HepG2 (cell line): ENCODE measurements around the gene CFAP43. TPM values are rescaled to one million over a fixed set of nuclear protein-coding genes. Genes with fewer than 3 reads are reported as not detected.
A peak's percentile ranks its signal among the peaks of the same experiment; 100 is the strongest.

Experiments
- ASH2L ChIP-seq: fragments of 300-600, 200-600 bp; sonication (generic); IDR thresholded peaks from 2 replicates; pipeline ENCODE4 v1.7.0; 2017; ENCODE audit warnings: low read depth, mild to moderate bottlenecking, moderate library complexity, mixed read lengths, low read length; ENCODE audit not compliant: insufficient read length
- FLYWCH1 ChIP-seq: sonication (generic); formaldehyde crosslinking; IDR thresholded peaks from 2 replicates; pipeline ENCODE4 v1.8.1; 2023; ENCODE audit warnings: mild to moderate bottlenecking, missing genetic modification reagents
- GFI1 ChIP-seq: sonication (generic); formaldehyde crosslinking; IDR thresholded peaks from 2 replicates; pipeline ENCODE4 v1.5.0; 2020; ENCODE audit warnings: missing genetic modification reagents, mild to moderate bottlenecking, borderline replicate concordance
- KDM3A ChIP-seq: IDR thresholded peaks from 2 replicates; pipeline ENCODE4 v1.6.1; 2018; ENCODE audit warnings: low read depth, missing compliant biosample characterization
- MXD4 ChIP-seq: IDR thresholded peaks from 2 replicates; pipeline ENCODE4 v1.6.1; 2016; ENCODE audit warnings: mild to moderate bottlenecking, missing biosample characterization, missing genetic modification reagents
- NFKBIZ ChIP-seq: IDR thresholded peaks from 2 replicates; pipeline ENCODE4 v1.6.1; 2018; ENCODE audit warnings: missing genetic modification reagents, missing compliant biosample characterization
- NR2F2 ChIP-seq: IDR thresholded peaks from 2 replicates; pipeline ENCODE4 v1.6.1; 2012; ENCODE audit warnings: low read depth, inconsistent platforms, borderline replicate concordance
- PHF8 ChIP-seq: sonication (generic); formaldehyde crosslinking; IDR thresholded peaks from 2 replicates; pipeline ENCODE4 v1.5.0; 2020; ENCODE audit warnings: missing genetic modification reagents
- POLR2AphosphoS2 ChIP-seq: IDR thresholded peaks from 2 replicates; pipeline ENCODE4 v1.6.1; 2011; ENCODE audit warnings: low read depth, low read length, improper control_type of control experiment
- SP5 ChIP-seq: IDR thresholded peaks from 2 replicates; pipeline ENCODE4 v1.6.1; 2016; ENCODE audit warnings: low read depth, borderline replicate concordance
- TEAD3 ChIP-seq: optimal IDR thresholded peaks from 2 replicates; pipeline ENCODE3; 2016; ENCODE audit warnings: borderline replicate concordance
- TEF ChIP-seq: sonication (generic); formaldehyde crosslinking; IDR thresholded peaks from 2 replicates; pipeline ENCODE4 v1.5.0; 2020; ENCODE audit warnings: missing genetic modification reagents
- U2AF1 ChIP-seq: fragments of 200-400 bp; formaldehyde crosslinking; optimal IDR thresholded peaks from 2 replicates; pipeline ENCODE3; 2017; ENCODE audit warnings: mild to moderate bottlenecking, low read depth, low read length
- U2AF2 ChIP-seq: fragments of 200-400 bp; formaldehyde crosslinking; IDR thresholded peaks from 2 replicates; pipeline ENCODE4 v1.6.1; 2017; ENCODE audit warnings: low read depth, mild to moderate bottlenecking, low read length
- UBTF ChIP-seq: sonication (generic); formaldehyde crosslinking; IDR thresholded peaks from 2 replicates; pipeline ENCODE4 v1.4.0; 2020; ENCODE audit warnings: mild to moderate bottlenecking, missing genetic modification reagents
- ZNF230 ChIP-seq: sonication (generic); formaldehyde crosslinking; IDR thresholded peaks from 2 replicates; pipeline ENCODE4 v1.4.0; 2020; ENCODE audit warnings: mild to moderate bottlenecking, missing genetic modification reagents
- ZNF264 ChIP-seq: sonication (generic); formaldehyde crosslinking; IDR thresholded peaks from 2 replicates; pipeline ENCODE4 v1.4.0; 2020; ENCODE audit warnings: missing genetic modification reagents
- ZNF329 ChIP-seq: sonication (generic); formaldehyde crosslinking; IDR thresholded peaks from 2 replicates; pipeline ENCODE4 v1.9.0; 2021; ENCODE audit warnings: low read depth, mild to moderate bottlenecking, missing genetic modification reagents
- ZNF451 ChIP-seq: sonication (generic); formaldehyde crosslinking; IDR thresholded peaks from 2 replicates; pipeline ENCODE4 v1.5.0; 2020; ENCODE audit warnings: mild to moderate bottlenecking, missing genetic modification reagents
- ZNF557 ChIP-seq: sonication (generic); formaldehyde crosslinking; IDR thresholded peaks from 2 replicates; pipeline ENCODE4 v1.4.0; 2020; ENCODE audit warnings: missing genetic modification reagents
- ZNF567 ChIP-seq: sonication (generic); formaldehyde crosslinking; IDR thresholded peaks from 2 replicates; pipeline ENCODE4 v1.8.1; 2023; ENCODE audit warnings: mild to moderate bottlenecking, missing genetic modification reagents, borderline replicate concordance
- ZNF646 ChIP-seq: sonication (generic); formaldehyde crosslinking; IDR thresholded peaks from 2 replicates; pipeline ENCODE4 v1.9.0; 2021; ENCODE audit warnings: mild to moderate bottlenecking, missing genetic modification reagents
- polyA plus RNA-seq, 8 experiments: library from polyadenylated mRNA; depleted of rRNA in 3 of 8; stranded (reverse) in 7 of 8; unstranded in 1 of 8; fragments of >200 nt; fragmentation: Illumina TruSeq in 4 of 8; extraction: Trizol in 4 of 8; gene quantifications; 2 replicates each; pipeline versions ENCODE4 v1.2.1 to v1.2.3, GENCODE V29; 2011 to 2016; ENCODE audit warnings: low read depth in 4 of 8, missing spikeins in 1 of 8, mixed read lengths in 1 of 8; ENCODE audit not compliant: insufficient read depth in 1 of 8
- total RNA-seq, 5 experiments: library from RNA; depleted of rRNA; stranded (reverse); fragments of >200 nt; fragmentation: Illumina TruSeq; extraction: Trizol; gene quantifications; 2 replicates each; pipeline ENCODE4 v1.2.3, GENCODE V29; 2016; ENCODE audit warnings: low read depth in 1 of 5

The CFAP43 gene
- total and polyA plus RNA-seq, 2 of the 13 experiments (the other 11 are each of a cell fraction or from before 2014, with no cell fraction given): 0.24 to 0.38 TPM

- TF ChIP-seq ZNF646 (CRISPR knock-in tag): no peak
- TF ChIP-seq ASH2L: peak; percentile 57
- TF ChIP-seq NFKBIZ: no peak
- TF ChIP-seq U2AF1: no peak
- peak; percentile 57 for TF ChIP-seq TEAD3 (CRISPR knock-in tag)
- no peak for TF ChIP-seq NR2F2
- no peak; the same call in 1 of the 2 replicates for TF ChIP-seq SP5 (CRISPR knock-in tag)
- peak; percentile 52 for TF ChIP-seq UBTF (CRISPR knock-in tag)
- TF ChIP-seq MXD4 (CRISPR knock-in tag): peak; percentile 94
- no peak for TF ChIP-seq ZNF557 (CRISPR knock-in tag)
- TF ChIP-seq FLYWCH1 (CRISPR knock-in tag): no peak
- peak; percentile 81 for TF ChIP-seq PHF8
- 0 out of 2 replicates have a peak, but pooled peaks have one; percentile 48 for TF ChIP-seq ZNF451 (CRISPR knock-in tag)
- peak; percentile 50; the same call in 1 of the 2 replicates for TF ChIP-seq KDM3A
- TF ChIP-seq ZNF264: no peak
- TF ChIP-seq ZNF567 (CRISPR knock-in tag): no peak
- TF ChIP-seq TEF (CRISPR knock-in tag): no peak
- no peak for TF ChIP-seq U2AF2
- TF ChIP-seq ZNF329 (CRISPR knock-in tag): no peak
- TF ChIP-seq GFI1 (CRISPR knock-in tag): no peak
- no peak for TF ChIP-seq POLR2AphosphoS2
- peak; percentile 86; the same call in 1 of the 2 replicates for TF ChIP-seq ZNF230 (CRISPR knock-in tag)
Measured at GRCh38 chr10:104231784-104232612, at the start of gene CFAP43 (continued).
